ENCODE results near the gene MAP3K7.

The MAP3K7 gene

DNA sequence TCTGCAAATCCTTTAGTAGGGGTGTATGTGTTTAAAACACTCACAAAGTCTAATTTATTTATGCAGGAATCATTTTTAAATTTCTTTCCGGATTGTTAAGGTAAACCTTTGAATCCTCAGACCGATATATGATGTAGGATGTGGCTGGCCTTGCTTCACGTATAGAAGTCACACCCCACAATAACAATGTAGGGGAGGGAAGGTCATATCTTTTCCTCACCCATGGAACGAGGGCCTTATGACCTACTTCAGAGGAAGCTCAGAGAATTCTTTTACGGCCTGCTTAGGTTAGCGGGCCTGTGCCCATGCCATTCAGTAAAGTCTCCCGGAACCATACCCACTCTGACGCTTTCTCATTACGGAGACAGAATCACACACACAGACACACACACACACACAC is 102.9 kb downstream of the MAP3K7 start:
- no peak for DNase-seq (ENCODE audit: low spot score)

DNA sequence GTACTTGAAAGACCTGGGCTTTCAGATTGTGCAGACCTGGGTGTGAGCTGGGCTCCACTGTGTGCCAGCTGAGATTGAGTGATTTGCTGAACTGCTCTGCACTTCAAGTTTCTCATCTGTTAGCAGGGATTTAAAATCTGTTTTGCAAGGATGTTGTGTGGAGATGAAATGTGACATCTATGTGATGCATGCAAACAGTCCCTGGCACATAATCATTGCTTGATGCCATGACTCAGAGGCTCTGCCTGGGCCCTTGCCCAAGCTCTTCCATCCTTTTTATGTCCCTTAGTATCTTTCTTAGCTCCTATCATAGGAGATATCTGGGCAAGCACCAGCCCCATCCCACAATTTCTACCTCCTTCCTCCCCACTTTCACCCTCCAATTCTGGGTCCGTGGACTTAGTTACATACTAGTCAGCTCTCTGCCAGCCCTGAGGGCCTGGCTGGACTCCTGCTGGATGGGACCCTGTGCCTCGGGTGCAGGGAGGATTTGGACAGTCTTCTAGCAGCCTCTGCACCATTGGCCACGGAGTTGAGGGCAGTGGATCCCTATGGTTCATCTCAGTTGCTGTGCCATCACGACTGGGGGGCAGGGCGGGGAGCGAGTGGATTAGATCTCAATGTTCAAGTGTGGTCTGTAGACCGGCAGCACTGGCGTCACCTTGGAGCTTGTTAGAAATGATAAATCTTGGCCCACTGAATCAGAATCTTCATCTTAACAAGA is 103.6 kb downstream of the MAP3K7 start:
- no peak for DNase-seq (ENCODE audit: low spot score)

DNA sequence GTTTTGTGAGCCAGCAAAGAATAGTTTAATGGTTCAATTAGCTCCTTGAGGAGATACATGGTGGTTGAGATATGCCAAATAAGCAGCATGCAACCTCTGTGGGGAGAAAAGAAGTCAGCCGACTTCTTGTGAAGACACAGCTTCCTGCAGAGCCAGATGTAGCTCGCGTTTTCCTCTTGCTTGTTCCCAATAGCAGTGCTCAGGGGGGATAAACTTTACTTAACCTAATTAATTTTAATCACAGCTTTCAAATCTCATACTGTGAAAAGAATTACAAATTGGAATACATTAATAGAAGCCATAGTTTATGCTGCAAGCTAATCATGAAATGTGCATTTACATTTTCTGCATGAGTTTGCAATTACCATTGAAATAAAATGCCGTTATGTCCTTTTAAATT is 106.2 kb downstream of the MAP3K7 start:
- DNase-seq (ENCODE audit: low spot score) = no peak

DNA sequence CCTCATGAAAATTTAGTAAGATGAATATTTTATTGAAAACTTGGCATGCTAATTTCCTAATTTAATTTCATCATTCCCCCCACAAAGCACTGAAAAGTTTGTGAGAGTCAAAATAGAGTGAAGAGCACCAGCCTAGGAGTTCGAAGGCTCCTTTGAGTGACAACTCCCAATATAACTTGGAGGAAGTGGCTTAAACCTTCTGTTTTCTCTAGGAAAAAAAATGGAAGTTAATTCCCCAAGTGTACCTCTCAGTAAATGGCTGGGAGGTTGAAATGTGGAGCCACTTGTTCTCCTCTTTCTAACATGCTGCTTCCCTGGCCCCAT is 107.3 kb downstream of the MAP3K7 start:
- no peak for DNase-seq (ENCODE audit: low spot score)

GRCh38 chr6:90478789-90479602 is 107.9 kb downstream of the MAP3K7 start:
- DNase-seq (ENCODE audit: low spot score) = peak; percentile 89

GRCh38 chr6:90478278-90478677 is 108.6 kb downstream of the MAP3K7 start:
- peak; percentile 59 for DNase-seq (ENCODE audit: low spot score)

GRCh38 chr6:90477366-90477765 is 109.5 kb downstream of the MAP3K7 start:
- no peak for DNase-seq (ENCODE audit: low spot score)

GRCh38 chr6:90472716-90473115 is 114.2 kb downstream of the MAP3K7 start:
- no peak for DNase-seq (ENCODE audit: low spot score)

- DNase-seq (ENCODE audit: low spot score) = no peak
These were observed 115.6 kb downstream of the MAP3K7 start for GRCh38 chr6:90471263-90471662.

DNA sequence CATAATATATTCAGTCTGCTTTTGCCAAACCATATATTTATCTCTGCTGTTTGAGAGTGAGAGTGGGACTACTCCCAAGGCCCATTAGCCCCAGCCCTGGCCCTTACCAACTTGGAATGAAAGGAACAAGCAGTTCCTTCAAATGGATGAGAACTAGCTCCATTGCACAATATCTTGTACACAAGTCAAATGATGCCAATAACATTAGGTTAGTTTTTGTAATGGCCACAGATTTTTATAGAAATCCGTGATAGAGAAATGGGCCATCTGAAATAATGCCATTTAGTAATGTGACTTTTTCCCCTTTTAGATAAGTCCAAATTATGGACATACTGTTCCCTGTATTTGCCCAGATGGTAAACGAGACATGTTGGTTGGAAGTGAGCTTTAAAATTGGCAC is 117.0 kb downstream of the MAP3K7 start:
- DNase-seq (ENCODE audit: low spot score) = no peak

DNA sequence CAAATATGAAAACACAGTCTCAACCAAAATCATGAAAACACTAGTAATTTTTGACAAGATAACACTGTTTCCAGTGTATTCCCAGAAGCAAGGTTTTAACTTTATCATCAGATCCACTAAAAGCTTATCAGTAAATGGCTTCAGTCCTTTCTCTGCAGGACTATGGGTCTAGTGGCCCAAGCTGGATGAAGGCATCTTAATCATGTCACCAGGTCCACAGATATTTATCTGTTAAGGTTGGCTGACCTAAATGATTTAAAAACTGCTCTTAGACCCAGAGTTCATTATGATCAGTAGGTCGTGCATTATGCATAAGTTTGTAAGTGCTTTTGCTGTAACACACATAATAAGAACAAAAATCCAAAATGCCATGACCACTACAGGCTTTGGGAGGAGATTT is 118.0 kb downstream of the MAP3K7 start:
- no peak for DNase-seq (ENCODE audit: low spot score)

DNA sequence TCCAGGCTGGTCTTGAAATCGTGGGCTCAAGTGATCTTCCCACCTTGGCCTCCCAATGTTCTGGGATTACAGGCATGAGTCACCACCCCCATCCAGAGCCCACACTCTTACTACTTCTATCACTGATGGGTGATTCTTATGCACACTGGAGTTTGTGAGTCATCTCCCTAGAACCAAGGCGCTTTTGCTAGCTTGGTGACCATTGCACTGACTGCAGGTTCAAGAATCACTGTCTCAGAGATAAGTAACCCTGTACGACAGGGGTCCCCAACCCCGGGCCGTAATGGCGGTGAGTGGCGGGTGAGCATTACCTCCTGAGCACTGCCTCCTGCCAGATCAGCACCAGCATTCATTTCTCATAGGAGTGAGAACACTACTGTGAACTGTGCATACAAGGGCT is 118.8 kb downstream of the MAP3K7 start:
- DNase-seq (ENCODE audit: low spot score) = no peak

DNA sequence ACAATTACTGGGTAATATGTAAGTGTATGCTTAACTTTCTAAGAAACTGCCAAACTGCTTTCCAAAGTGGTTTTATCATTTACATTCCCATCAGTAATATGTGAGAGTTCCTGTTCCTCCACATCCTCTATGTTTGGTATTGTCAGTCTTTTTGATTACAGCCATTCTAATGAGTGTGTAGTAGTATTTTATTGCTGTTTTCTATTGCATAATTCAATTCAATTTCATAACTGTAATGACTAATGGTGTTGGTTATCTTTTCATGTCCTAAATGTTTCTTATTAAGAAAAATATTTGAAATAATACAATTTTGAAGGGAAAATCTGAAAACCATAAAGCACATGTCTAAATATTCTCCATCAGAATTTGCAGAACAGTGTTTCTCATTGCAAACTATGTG is 119.3 kb downstream of the MAP3K7 start:
- no peak for DNase-seq (ENCODE audit: low spot score)

- DNase-seq (ENCODE audit: low spot score) = no peak
These were observed 120.5 kb downstream of the MAP3K7 start for GRCh38 chr6:90466154-90466940.

GRCh38 chr6:90465686-90466085 is 121.2 kb downstream of the MAP3K7 start:
- DNase-seq (ENCODE audit: low spot score) = no peak

GRCh38 chr6:90464507-90464906 is 122.4 kb downstream of the MAP3K7 start:
- DNase-seq (ENCODE audit: low spot score) = no peak

DNA sequence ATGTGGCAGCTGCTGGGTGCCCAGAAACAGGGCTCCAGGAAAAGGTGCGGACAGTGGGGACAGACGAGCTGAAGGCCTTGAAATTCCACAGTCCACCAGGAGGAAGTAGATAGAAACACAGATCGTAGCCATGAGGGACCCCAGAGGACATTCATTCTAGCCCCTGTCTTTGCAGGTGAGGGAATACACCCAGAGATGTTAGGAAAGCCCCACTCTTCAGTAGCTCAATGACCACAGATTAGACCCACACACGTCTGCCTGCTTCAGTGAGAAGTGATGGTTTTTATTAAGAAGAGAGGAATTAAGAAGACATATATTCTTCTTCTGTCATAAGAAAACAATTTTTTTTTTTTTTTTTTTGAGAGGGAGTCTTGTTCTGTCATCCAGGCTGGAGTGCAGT is 123.0 kb downstream of the MAP3K7 start:
- DNase-seq (ENCODE audit: low spot score) = no peak
